Measurements from ENCODE around the gene DNTTIP2. TPM values are rescaled to one million over a fixed set of nuclear protein-coding genes. Genes with fewer than 3 reads are reported as not detected.

Gene DNTTIP2
- total and polyA plus RNA-seq, 9 of the 15 experiments (the other 6 are each of a cell fraction or from before 2014, with no cell fraction given): 50.4 to 138 (median 97.0) TPM

DNA sequence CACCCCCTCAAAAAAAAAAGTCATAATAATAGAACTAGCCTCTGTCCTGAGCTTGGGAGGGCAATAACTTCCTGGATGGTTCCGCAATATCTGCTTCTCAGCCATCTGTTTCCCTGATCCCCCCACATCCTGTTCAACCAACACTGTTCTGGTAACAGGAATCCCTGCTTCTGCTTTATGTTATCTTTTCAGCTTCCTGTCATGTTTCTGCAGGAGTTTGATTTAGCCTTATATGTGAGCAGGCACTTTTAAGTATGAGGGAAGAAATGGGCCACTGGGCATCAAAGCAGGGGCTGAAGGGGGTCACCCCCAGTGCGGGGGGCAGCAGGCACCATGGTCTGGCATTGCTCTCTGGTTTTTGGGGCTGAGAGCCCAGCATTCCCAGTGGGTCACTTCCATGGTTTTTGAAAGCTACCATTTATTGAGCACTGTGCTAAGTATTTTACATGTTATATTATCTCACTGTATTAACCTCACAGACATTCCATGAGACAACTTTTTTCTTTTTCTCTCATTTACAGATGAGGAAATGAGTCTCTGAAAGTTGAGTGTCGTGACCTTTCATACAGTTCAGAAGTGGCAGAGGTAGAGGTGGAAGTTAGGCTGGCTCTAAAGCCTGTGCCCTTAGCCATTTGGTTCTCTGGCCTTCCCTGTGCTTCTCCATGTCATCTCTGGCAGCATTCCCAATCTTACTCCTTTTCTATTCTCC is 61.9 kb downstream of the DNTTIP2 start (continued):
- TF ChIP-seq, protein P1, sequence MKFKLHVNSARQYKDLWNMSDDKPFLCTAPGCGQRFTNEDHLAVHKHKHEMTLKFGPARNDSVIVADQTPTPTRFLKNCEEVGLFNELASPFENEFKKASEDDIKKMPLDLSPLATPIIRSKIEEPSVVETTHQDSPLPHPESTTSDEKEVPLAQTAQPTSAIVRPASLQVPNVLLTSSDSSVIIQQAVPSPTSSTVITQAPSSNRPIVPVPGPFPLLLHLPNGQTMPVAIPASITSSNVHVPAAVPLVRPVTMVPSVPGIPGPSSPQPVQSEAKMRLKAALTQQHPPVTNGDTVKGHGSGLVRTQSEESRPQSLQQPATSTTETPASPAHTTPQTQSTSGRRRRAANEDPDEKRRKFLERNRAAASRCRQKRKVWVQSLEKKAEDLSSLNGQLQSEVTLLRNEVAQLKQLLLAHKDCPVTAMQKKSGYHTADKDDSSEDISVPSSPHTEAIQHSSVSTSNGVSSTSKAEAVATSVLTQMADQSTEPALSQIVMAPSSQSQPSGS (CRISPR knock-in tag; IDR thresholded peaks at IDR 0.05): no peak
- TF ChIP-seq, protein P2, sequence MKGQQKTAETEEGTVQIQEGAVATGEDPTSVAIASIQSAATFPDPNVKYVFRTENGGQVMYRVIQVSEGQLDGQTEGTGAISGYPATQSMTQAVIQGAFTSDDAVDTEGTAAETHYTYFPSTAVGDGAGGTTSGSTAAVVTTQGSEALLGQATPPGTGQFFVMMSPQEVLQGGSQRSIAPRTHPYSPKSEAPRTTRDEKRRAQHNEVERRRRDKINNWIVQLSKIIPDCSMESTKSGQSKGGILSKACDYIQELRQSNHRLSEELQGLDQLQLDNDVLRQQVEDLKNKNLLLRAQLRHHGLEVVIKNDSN (CRISPR knock-in tag; IDR thresholded peaks at IDR 0.05): no peak
- TF ChIP-seq, protein P3, sequence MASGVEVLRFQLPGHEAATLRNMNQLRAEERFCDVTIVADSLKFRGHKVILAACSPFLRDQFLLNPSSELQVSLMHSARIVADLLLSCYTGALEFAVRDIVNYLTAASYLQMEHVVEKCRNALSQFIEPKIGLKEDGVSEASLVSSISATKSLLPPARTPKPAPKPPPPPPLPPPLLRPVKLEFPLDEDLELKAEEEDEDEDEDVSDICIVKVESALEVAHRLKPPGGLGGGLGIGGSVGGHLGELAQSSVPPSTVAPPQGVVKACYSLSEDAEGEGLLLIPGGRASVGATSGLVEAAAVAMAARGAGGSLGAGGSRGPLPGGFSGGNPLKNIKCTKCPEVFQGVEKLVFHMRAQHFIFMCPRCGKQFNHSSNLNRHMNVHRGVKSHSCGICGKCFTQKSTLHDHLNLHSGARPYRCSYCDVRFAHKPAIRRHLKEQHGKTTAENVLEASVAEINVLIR (CRISPR knock-in tag; IDR thresholded peaks at IDR 0.05): no peak
- peak; percentile 50 for TF ChIP-seq MEIS2 (IDR thresholded peaks at IDR 0.05; ENCODE audit: partially characterized antibody)
- TF ChIP-seq, protein P4, sequence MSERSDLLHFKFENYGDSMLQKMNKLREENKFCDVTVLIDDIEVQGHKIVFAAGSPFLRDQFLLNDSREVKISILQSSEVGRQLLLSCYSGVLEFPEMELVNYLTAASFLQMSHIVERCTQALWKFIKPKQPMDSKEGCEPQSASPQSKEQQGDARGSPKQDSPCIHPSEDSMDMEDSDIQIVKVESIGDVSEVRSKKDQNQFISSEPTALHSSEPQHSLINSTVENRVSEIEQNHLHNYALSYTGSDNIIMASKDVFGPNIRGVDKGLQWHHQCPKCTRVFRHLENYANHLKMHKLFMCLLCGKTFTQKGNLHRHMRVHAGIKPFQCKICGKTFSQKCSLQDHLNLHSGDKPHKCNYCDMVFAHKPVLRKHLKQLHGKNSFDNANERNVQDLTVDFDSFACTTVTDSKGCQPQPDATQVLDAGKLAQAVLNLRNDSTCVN (CRISPR knock-in tag; IDR thresholded peaks at IDR 0.05): no peak
- no peak for TF ChIP-seq ZNF165 (CRISPR knock-in tag; IDR thresholded peaks at IDR 0.05; ENCODE audit: borderline replicate concordance)
- TF ChIP-seq, protein P5, sequence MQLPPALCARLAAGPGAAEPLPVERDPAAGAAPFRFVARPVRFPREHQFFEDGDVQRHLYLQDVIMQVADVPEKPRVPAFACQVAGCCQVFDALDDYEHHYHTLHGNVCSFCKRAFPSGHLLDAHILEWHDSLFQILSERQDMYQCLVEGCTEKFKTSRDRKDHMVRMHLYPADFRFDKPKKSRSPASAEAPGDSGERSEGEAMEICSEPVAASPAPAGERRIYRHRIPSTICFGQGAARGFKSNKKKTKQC (CRISPR knock-in tag; IDR thresholded peaks at IDR 0.05): no peak
- no peak for TF ChIP-seq ZSCAN32 (CRISPR knock-in tag; IDR thresholded peaks at IDR 0.05)
- TF ChIP-seq TGIF2 (CRISPR knock-in tag; IDR thresholded peaks at IDR 0.05): no peak
- TF ChIP-seq, protein P6, sequence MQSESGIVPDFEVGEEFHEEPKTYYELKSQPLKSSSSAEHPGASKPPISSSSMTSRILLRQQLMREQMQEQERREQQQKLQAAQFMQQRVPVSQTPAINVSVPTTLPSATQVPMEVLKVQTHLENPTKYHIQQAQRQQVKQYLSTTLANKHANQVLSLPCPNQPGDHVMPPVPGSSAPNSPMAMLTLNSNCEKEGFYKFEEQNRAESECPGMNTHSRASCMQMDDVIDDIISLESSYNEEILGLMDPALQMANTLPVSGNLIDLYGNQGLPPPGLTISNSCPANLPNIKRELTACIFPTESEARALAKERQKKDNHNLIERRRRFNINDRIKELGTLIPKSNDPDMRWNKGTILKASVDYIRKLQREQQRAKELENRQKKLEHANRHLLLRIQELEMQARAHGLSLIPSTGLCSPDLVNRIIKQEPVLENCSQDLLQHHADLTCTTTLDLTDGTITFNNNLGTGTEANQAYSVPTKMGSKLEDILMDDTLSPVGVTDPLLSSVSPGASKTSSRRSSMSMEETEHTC (IDR thresholded peaks at IDR 0.05): no peak
- no peak for TF ChIP-seq TCFL5 (CRISPR knock-in tag; conservative IDR thresholded peaks at IDR 0.05)
- TF ChIP-seq RBM22 (IDR thresholded peaks at IDR 0.05; ENCODE audit: low read depth, low read length, poor library complexity, severe bottlenecking): no peak
- no peak for TF ChIP-seq SLC30A9 (CRISPR knock-in tag; IDR thresholded peaks at IDR 0.05)
- no peak for TF ChIP-seq ZNF184 (CRISPR knock-in tag; IDR thresholded peaks at IDR 0.05)
- peak; percentile 79 to 84 for TF ChIP-seq KDM1A (IDR thresholded peaks at IDR 0.05)
- peak; percentile 58 for TF ChIP-seq NFE2 (IDR thresholded peaks at IDR 0.05; ENCODE audit: low read depth)
- no peak for TF ChIP-seq BHLHE40 (IDR thresholded peaks at IDR 0.05; ENCODE audit: low read length)
- TF ChIP-seq TEAD1 (CRISPR knock-in tag; IDR thresholded peaks at IDR 0.05): no peak
- no peak for TF ChIP-seq ZNF79 (CRISPR knock-in tag; IDR thresholded peaks at IDR 0.05; ENCODE audit: low read depth)
- no peak for TF ChIP-seq SMARCE1 (IDR thresholded peaks at IDR 0.05)
- no peak for TF ChIP-seq CREB1 (IDR thresholded peaks at IDR 0.05)
- TF ChIP-seq CREB1 (CRISPR knock-in tag; IDR thresholded peaks at IDR 0.05): no peak
- TF ChIP-seq TAL1 (IDR thresholded peaks at IDR 0.05): peak; percentile 47
- TF ChIP-seq SP2 (IDR thresholded peaks at IDR 0.05; ENCODE audit: extremely low read depth, low read depth, low read length, poor library complexity, severe bottlenecking): no peak

Measured in K562 (cell line).